GM15510 (cell line): ENCODE results near the gene SDE2.

Experiments
- POLR2A ChIP-seq: IDR thresholded peaks from 3 replicates; pipeline ENCODE4 v1.6.1; 2011; ENCODE audit warnings: borderline replicate concordance; ENCODE audit not compliant: insufficient read length; ENCODE audit errors: extremely low read depth

Gene SDE2

DNA sequence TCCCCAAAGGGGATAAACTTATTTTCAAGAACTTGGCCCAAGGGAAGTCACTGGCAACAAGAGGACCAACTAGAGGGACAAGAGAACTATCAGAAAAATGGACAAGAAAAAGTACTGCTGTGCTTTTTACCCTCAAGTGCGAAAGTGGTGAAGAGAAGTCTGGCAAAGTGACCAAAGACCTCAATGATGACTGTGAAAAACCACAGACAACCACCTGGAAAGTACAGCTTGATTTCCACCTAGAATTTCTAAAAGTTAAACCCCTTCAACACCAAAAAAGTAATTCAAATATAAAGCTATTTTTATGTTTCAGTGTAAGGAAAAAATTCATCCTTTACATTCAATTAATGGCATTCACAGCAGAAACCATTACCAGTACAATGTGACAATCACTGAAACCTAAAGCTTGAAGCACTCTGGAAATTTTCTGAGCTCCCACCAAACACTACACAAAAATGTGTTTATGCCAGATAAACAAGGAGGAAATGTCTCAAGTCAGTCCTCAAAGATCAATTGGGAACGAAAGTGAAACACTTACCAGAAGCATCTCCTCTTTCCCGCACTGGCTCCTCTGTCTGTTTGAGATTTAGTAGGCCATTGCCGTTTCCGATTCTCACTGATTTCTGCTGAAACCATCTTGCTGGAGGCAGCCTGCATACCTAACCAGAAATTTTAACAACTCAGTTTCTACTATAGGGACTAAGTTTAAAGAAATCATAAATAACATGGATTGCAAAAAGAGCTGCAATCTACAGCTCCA is 8.3 kb downstream of the SDE2 start:
- TF ChIP-seq POLR2A = no peak

DNA sequence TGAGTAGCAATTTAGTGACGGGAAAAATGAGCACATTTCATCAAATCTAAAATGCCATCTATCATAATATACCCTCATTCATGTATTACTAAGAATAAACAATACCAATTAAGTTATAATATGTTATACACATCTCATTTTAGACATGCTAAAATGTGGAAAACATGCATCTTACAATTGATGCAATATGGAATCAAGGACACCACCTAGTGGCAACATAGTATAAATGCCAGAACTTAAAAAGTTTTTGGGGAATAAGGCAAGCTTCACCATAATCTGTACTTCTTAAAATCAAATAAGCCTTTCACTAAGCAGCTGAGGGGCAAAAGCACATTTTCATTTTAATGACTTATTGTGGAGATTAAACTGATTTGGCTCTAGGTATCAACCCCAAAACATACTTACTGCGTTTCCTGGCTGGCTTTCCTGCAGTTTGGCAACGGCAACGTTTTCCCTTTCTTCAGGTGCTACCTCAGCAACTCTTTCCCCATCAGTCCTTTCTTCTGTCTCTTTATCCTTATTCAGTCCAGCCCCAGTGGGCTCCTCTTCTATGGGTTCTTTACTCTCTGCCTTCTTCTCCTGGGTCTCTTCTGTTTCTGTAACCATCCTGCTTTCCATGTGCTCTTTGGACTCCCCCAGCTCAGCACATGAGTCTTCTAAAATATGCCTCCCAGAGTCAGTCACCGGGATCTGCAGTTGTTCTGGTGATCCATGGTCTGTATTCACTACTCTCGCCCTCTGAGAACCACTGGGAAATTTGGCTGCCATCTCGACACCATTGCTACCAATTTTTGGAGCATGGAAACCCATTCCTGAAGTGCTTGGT is 11.4 kb downstream of the SDE2 start:
- TF ChIP-seq POLR2A = no peak

DNA sequence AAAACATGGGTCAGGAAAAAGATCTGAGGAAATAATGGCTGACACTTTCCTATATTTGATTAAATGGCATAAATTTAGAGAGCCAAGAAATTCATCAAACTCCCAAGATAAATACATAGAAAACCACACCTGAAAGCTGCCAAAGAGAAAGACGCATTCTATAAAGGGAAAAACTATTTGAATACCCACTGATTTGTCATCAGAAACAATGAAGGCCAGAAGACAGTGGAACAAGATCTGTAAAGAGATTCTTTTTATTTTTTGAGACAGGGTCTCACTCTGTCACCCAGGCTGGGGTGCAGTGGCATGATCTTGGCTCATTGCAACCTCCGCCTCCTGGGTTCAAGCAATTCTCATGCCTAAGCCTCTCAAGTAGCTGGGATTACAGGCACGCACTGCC is 17.4 kb downstream of the SDE2 start:
- TF ChIP-seq POLR2A = no peak

DNA sequence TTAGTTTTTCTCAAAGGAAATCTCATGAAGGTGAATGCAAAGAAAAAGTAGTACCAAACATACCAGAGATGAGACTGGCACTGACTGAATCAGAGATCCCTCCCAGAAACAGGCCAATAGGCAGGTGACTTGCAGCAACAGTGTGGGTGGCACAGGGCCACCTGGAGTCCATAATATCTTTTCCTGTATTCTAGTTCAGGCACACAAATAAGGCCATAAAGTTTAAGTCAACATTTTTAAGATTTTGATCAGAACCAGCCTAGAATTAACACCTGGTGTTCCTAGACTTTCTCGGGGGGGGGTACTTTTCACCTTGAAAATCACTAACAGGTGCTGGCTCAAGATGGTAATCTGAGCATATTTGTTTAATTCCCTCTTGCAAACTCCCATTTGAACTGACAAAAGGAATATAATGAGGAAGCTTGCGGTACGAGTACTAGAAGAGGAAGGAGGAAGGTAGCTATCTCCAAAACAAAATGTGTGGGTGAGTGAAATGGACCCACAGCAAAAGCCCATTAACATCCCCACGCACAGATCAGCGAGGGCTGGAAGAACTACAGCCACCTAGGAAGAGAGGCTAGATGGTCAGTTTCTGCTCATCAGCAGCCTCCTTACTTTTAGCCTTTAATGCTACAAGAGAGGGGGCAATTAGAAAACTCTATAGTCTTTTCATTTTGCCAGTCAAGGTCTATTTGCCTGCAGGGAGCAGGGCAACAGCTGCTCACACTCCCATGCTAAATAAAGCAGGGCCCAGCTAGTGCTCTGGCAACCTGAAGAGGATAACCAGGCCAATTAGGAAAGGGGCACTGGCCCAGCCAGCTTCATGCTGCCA is 18.9 kb downstream of the SDE2 start:
- TF ChIP-seq POLR2A = no peak

DNA sequence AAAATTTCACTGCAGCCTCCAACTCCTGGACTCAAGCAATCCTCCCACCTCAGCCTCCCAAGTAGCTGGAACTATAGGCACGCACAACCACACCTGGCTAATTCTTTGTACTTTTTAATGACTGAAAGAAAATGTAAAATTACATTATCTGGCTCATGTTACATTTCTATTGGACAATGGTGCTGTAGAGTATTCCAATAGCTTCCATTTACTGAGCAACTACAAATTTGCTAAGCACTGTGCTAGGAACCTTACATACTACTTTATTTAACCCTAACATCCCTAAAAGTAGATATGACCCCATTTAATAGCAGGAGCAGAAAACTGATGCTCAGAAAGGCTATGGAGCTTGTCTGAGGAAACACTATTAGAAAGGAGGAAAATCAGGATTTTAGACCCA is 19.7 kb downstream of the SDE2 start:
- TF ChIP-seq POLR2A = no peak

DNA sequence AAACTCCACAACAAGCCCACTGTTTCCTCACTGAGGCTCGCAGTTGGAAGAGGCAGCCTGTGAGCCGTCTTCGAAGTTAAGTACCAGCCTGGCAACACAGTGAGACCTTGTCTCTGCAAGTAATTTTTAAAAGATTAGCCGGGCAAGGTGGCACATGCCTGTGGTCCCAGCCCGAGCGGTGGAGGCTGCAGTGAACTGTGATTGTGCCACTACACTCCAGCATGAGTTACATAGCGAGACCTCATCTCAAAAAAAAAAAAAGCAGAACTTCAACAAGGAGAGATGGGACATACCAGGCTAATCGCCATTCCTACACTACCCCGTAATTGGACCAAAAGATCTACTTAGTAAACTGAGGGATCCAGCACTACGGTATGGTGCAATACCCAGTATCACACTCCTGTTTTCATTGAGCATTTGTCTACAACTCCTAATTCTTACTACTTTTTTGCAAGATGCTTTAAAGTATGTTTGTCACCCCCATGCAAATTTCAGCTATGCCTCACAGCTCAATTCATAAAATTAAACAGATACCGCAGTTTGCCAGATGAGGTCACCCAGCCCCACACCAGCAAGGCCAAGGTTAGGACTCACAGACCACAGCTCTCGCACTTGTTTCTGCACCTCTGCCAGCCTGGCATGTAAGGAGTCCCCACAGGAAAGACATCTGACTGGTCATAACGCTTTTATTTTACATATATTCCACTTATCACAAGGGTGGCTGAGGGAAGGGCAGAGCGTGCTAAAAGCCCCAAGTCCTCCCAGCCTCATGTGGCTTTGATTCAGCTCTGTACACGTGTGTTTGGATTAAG is 21.0 kb downstream of the SDE2 start:
- TF ChIP-seq POLR2A = no peak

DNA sequence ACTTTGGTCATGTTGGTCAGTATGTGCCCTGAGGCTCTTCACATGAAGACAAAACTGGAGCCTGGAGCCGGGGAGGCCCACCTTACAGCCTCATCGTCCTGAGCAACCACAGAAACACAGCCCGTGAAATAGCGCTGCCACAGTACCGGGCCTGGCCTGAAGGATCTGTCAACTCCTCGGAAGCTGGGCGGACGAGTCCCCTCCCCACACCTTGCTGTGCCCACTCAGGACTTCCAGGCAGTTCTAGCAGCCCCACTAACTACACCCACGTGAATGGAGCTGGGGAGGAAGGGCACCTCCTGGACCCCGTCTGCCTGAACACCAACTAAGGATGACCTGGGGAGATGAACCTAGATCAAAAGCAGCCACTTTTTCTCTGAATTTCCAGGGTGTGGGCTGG is 24.7 kb downstream of the SDE2 start:
- TF ChIP-seq POLR2A = no peak

DNA sequence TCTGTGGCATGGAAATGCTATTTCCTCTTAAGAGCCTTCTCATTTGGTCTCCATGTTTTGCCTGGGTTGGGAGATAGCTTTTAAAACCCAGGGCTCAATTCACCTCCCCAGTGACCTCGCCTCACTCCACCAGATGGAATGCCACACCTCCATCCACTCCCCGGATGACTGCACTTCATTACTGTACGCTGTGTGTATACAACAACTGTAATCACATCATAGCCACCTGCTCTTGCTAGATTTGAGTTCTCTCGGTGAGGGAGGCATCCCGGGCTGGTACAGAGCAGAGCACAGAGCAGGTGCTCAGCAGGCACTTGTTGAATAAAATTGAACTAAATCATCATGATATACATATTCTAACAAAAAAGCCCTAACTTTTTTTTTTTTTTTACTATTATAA is 26.0 kb downstream of the SDE2 start:
- TF ChIP-seq POLR2A = no peak

DNA sequence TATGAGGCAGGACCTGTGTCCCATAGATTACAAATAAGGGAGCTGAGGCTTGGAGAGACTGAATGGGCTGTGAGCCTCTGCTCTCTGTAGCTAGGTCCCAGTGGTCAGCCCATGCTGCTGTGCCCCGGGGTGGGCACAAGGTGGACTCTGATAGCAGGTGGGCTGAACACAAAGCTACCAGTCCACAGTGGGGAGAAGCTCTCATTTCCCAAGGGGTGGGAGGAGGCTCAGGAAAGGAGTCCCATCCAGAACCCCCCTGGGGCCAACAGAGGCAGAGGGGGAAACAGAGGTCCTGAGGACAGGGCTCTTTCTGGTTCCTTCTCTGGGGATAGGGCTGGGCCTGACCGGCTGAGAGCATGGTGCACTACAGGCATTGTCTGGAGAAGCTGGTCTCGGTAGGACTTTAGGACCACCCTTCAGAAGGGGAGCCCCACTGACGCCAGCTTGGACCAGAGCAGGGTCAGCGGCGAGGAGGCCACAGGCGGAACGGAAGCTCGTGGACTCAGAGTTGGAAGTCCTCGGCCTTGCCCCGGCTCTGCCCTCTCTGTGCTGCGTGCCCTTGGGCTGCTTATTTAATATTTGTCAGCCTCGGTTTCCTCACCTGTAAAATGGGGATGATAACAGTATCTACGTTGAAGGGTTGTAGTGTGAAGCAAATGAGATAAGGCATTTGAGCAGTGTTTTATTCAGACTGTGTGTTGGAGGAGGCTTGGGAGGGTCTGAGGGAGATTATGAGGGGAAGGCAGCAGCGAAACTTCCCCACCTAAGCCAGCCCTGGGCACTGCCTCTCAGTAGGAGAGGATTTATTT is 26.6 kb downstream of the SDE2 start:
- TF ChIP-seq POLR2A = no peak

DNA sequence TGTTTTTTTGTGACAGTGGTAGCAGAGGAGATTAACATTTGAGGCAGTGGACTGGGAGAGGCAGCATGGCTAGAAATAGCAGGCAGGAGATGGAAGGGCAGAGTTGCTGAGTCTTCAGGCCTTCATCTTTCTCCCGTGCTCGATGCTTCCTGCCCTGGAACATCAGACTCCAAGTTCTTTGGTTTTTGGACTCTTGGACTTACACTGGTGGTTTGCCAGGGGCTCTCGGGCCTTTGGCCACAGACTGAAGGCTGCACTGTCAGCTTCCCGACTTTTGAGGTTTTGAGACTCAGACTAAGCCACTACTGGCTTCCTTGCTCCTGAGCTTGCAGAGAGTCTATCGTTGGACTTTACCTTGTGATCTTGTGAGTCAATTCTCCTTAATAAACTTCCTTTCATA is 33.9 kb downstream of the SDE2 start:
- TF ChIP-seq POLR2A = no peak

DNA sequence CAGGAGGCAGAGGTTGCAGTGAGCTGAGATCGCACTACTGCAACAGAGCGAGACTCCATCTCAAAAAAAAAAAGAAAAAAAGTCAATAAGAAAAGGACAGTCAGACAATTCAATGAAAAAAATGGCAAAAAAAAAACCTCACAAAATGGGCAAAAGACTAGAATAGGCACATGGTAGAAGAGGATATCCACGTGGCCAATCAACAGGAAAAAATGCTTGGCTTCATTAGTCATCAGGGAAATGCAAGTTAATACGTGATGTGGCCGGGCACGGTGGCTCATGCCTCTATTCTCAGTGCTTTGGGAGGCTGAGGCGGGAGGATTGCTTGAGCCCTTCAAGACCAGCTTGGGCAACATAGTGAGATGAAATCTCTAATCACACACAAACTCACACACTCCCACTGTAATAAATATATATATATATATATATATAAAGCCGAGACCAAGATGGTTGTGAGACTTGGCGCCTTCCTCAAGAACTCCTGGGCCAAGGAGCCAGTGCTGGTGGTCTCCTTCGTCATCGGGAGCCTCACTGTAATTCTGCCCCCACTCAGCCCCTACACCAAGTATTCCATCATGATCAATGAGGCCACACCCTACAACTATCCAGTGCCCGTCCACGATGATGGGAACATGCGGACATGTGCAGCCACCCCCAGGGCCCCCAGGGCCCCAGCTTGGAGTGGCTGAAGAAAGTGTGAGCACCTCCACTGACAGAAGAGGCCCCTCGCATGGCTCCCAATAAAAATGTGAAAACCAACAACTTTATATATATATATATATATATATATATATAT is 35.2 kb downstream of the SDE2 start:
- no peak for TF ChIP-seq POLR2A

DNA sequence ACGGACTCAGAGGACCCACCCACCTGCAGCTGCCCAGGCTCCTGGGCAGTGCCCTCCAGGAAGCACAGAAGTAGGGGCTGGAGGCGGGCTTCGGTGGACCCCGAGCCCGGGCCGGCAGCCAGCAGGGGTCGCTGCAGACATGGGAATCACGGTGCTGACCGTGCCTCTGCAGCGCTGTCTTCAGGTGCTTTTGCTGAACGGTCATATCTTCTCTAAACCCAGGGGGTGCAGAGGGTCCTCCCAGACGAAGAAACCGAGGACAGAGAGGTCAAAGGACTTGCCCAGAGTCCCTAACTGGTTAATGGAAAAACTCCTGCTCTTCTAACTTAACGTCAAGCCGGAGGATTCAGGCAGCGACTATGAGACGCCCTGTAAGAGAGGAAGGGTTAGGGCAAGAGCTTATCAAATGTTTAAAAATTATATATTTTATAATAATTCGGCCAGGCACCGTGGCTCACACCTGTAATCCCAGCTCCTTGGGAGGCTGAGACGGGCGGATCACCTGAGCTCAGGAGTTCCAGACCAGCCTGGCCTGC is 36.6 kb downstream of the SDE2 start:
- no peak for TF ChIP-seq POLR2A
